Measurements from ENCODE around the gene PIK3IP1.

GRCh38 chr22:31284281-31285155 lies 7.8 kb downstream of the PIK3IP1 start:
- TF ChIP-seq EZH2 (IDR thresholded peaks at IDR 0.05) (no peak), POLR2AphosphoS5 (IDR thresholded peaks at IDR 0.05; ENCODE audit: borderline replicate concordance, low read depth, low read length) (no peak), FOXP2 (optimal IDR thresholded peaks at IDR 0.05; ENCODE audit: control extremely low read depth, extremely low read length, insufficient read depth) (no peak)
